Panc1 (cell line): ENCODE measurements around the gene NTM. TPM values are rescaled to one million over a fixed set of nuclear protein-coding genes. Genes with fewer than 3 reads are reported as not detected.

ENCODE experiments used
- ATAC-seq: fragments of 200-7000 bp; cut with Tn5 transposase; 2 replicates; pipeline ENCODE4 v1.9.1; 2020; ENCODE audit warnings: mild to moderate bottlenecking, moderate library complexity
- BruUV-seq: library from RNA; stranded (reverse); fragments of 400-500 nt; replicated peaks from 2 replicates; lab custom pipeline; 2021; lab: Mats Ljungman, UMichigan
- CTCF ChIA-PET: fragments of 300-600 bp; sonication (Branson Sonifier 250); formaldehyde crosslinking; loops from one replicate; lab custom pipeline; 2022; ENCODE audit warnings: antibody characterized with exemption; lab: Charles Lee
- POLR2A ChIA-PET: fragments of 300-600 bp; sonication (Branson Sonifier 250); formaldehyde crosslinking; loops from one replicate; lab custom pipeline; 2022; ENCODE audit warnings: antibody characterized with exemption; lab: Charles Lee
- DNase-seq: peaks from one replicate; pipeline ENCODE4 v3.0.0-alpha.2; 2010; ENCODE audit warnings: low read depth, low spot score
- H3K27ac ChIP-seq: 2 replicates; pipeline ENCODE4 v1.5.1; 2011; ENCODE audit warnings: mild to moderate bottlenecking, low read length, inconsistent platforms
- H3K27me3 ChIP-seq: fragments of 200-500 bp; sonication (Bioruptor generic); 2 replicates; pipeline ENCODE4 v1.6.0; 2014; ENCODE audit warnings: low read length, inconsistent platforms; ENCODE audit not compliant: control insufficient read depth, insufficient read depth
- H3K36me3 ChIP-seq: fragments of 200-500 bp; sonication (Bioruptor generic); 2 replicates; pipeline ENCODE4 v1.5.1; 2014; ENCODE audit warnings: inconsistent platforms, mild to moderate bottlenecking, low read length, moderate library complexity; ENCODE audit not compliant: control insufficient read depth, insufficient read depth
- H3K4me1 ChIP-seq: 2 replicates; pipeline ENCODE4 v1.5.1; 2011; ENCODE audit warnings: inconsistent platforms, mild to moderate bottlenecking, low read length, moderate library complexity; ENCODE audit not compliant: control insufficient read depth, insufficient read depth
- H3K4me3 ChIP-seq, 2 experiments: 2 replicates each; pipeline ENCODE4 v1.5.1; 2011 to 2012; ENCODE audit warnings: low read depth in 2 of 2, low read length in 2 of 2, mild to moderate bottlenecking in 2 of 2, inconsistent platforms in 1 of 2, moderate library complexity in 1 of 2
- H3K9me3 ChIP-seq: fragments of 200-500 bp; sonication (Bioruptor generic); 2 replicates; pipeline ENCODE4 v1.5.1; 2014; ENCODE audit warnings: low read depth, mild to moderate bottlenecking, inconsistent platforms, low read length, moderate library complexity; ENCODE audit not compliant: control insufficient read depth, insufficient read depth
- POLR2AphosphoS5 ChIP-seq: IDR thresholded peaks from 2 replicates; pipeline ENCODE4 v1.6.1; 2012; ENCODE audit warnings: mild to moderate bottlenecking, low read depth, low read length, moderate library complexity
- SIN3A ChIP-seq: IDR thresholded peaks from 2 replicates; pipeline ENCODE4 v1.6.1; 2012; ENCODE audit warnings: low read depth, mild to moderate bottlenecking, low read length, moderate library complexity, borderline replicate concordance; ENCODE audit not compliant: insufficient read depth
- TCF7L2 ChIP-seq: IDR thresholded peaks from 2 replicates; pipeline ENCODE4 v1.6.1; 2011; ENCODE audit warnings: mild to moderate bottlenecking, low read depth, low read length, inconsistent platforms
- in situ Hi-C: cut with HindIII; loops from 2 replicates; pipeline ENCODE4 v1.10.0; 2016; ENCODE audit warnings: low sequenced_read_pairs, low pct_unique_long_range_greater_than_20kb
- intact Hi-C: fragments of 100-400 bp; cut with micrococcal nuclease; formaldehyde crosslinking; loops from one replicate; pipeline ENCODE4 v1.10.0; 2022; ENCODE audit not compliant: unreplicated experiment
- total RNA-seq: library from RNA; stranded (reverse); gene quantifications from one replicate; pipeline ENCODE4 v1.2.1, GENCODE V29; 2021; ENCODE audit not compliant: unreplicated experiment
- TF ChIP-seq, protein P1 (sequence below), 2 experiments: IDR thresholded peaks; 2 replicates each; pipeline ENCODE4 v1.6.1; 2011 to 2012; ENCODE audit warnings: low read depth in 2 of 2, control low read depth in 1 of 2, low read length in 1 of 2, mild to moderate bottlenecking in 1 of 2, moderate library complexity in 1 of 2; ENCODE audit not compliant: insufficient read depth in 1 of 2
- TF ChIP-seq, protein P2 (sequence below): fragments of 450-650 bp; IDR thresholded peaks from 2 replicates; pipeline ENCODE4 v1.5.1; 2017; ENCODE audit warnings: mild to moderate bottlenecking

The NTM gene
- total RNA-seq, 1 experiment from 2014 or later, result 0.10 TPM

DNA sequence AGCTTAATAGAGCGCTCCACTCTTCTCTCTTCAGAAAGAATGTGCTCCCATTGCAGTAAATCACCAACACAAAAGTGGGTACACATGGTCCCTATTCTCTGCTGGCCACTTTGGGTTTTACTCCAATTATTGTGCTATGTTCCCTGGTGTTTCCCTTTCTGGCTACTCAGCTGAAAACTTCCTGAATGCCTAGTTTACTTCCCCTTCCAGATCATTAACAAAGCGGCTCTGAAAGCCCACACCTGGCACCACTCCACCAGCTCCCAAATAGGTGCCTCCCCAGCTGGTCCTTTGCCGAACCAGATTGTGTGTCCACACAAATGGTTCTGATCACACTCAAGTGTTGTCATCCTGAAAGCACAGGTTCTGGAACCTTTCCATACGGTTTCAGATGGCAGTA, 443.7 kb downstream of the NTM start:
- no peaks in the 10 kb centered on the region for H3K4me1 ChIP-seq
- intact Hi-C loops (no loop called here), in situ Hi-C loops (no loop called here)
- H3K4me3 ChIP-seq, result no peak overlapping the region
- ChIA-PET POLR2A (no interaction called here), CTCF (no interaction called here)
- ATAC-seq (no peak), DNase-seq (no peak)
- BruUV-seq, result no TSS peak
- H3K9me3 ChIP-seq, result no peaks in the 10 kb centered on the region
- no peaks in the 10 kb centered on the region for H3K27me3 ChIP-seq
- H3K27ac ChIP-seq, result no peak overlapping the region
- H3K36me3 ChIP-seq, result no peaks in the 10 kb centered on the region
- TF ChIP-seq, protein P1, sequence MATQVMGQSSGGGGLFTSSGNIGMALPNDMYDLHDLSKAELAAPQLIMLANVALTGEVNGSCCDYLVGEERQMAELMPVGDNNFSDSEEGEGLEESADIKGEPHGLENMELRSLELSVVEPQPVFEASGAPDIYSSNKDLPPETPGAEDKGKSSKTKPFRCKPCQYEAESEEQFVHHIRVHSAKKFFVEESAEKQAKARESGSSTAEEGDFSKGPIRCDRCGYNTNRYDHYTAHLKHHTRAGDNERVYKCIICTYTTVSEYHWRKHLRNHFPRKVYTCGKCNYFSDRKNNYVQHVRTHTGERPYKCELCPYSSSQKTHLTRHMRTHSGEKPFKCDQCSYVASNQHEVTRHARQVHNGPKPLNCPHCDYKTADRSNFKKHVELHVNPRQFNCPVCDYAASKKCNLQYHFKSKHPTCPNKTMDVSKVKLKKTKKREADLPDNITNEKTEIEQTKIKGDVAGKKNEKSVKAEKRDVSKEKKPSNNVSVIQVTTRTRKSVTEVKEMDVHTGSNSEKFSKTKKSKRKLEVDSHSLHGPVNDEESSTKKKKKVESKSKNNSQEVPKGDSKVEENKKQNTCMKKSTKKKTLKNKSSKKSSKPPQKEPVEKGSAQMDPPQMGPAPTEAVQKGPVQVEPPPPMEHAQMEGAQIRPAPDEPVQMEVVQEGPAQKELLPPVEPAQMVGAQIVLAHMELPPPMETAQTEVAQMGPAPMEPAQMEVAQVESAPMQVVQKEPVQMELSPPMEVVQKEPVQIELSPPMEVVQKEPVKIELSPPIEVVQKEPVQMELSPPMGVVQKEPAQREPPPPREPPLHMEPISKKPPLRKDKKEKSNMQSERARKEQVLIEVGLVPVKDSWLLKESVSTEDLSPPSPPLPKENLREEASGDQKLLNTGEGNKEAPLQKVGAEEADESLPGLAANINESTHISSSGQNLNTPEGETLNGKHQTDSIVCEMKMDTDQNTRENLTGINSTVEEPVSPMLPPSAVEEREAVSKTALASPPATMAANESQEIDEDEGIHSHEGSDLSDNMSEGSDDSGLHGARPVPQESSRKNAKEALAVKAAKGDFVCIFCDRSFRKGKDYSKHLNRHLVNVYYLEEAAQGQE (IDR thresholded peaks at IDR 0.05; ENCODE audit: insufficient read depth in 1 of 2, low read depth in 2 of 2, low read length in 1 of 2), result no peak

DNA sequence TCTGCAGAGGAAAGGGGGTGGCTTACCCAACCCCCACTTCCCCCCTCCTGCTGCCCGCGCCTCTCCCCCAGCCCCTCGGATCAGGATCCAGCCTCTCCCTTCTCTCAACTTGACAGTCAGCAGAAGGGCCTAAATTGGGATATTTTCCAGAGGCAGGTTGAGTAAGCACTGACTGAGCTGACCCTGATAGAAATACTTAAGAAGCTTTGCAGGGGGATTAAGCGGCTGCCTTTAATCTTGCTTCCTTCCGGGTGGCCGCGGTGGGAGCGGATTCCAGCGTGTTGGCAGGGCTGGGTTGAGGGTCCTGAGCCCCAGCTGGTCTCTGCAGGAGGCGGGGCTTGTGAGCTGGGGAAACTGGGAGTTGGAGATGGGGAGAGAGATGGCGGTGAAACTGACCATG, 445.2 kb downstream of the NTM start:
- H3K9me3 ChIP-seq, result no peaks in the 10 kb centered on the region
- H3K4me3 ChIP-seq, result no peak overlapping the region
- in situ Hi-C loops, result no loop called here
- no peak for ATAC-seq
- H3K27ac ChIP-seq, result no peak overlapping the region
- TF ChIP-seq, protein P1 (IDR thresholded peaks at IDR 0.05; ENCODE audit: insufficient read depth in 1 of 2, low read depth in 2 of 2, low read length in 1 of 2), result no peak
- TF ChIP-seq, protein P2, sequence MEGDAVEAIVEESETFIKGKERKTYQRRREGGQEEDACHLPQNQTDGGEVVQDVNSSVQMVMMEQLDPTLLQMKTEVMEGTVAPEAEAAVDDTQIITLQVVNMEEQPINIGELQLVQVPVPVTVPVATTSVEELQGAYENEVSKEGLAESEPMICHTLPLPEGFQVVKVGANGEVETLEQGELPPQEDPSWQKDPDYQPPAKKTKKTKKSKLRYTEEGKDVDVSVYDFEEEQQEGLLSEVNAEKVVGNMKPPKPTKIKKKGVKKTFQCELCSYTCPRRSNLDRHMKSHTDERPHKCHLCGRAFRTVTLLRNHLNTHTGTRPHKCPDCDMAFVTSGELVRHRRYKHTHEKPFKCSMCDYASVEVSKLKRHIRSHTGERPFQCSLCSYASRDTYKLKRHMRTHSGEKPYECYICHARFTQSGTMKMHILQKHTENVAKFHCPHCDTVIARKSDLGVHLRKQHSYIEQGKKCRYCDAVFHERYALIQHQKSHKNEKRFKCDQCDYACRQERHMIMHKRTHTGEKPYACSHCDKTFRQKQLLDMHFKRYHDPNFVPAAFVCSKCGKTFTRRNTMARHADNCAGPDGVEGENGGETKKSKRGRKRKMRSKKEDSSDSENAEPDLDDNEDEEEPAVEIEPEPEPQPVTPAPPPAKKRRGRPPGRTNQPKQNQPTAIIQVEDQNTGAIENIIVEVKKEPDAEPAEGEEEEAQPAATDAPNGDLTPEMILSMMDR, result no peak
- no peak for TF ChIP-seq POLR2AphosphoS5
- H3K36me3 ChIP-seq, result no peaks in the 10 kb centered on the region
- intact Hi-C loops, result no loop called here
- H3K27me3 ChIP-seq, result no peaks in the 10 kb centered on the region
- ChIA-PET CTCF (no interaction called here), POLR2A (no interaction called here)
- BruUV-seq, result no TSS peak
- DNase-seq, result no peak
- no peaks in the 10 kb centered on the region for H3K4me1 ChIP-seq

DNA sequence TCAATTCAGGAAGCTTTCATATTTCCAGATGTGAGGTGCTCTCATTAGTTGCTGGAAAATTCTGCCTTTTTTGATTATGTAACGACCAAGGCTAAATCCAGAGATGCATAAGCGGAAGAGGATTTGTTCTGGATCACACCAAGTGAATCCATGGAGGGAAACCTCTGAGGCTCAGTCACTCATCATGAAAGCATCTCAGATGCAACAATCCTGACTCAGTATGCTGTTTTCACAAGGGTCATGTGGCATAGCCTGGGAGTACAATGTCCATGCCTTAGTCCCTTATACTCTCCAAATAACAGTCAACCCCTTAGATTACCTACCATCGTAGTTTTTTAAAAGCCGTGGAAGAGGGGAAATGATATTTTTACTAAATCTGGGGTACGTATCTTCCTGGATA, 445.6 kb downstream of the NTM start:
- H3K9me3 ChIP-seq, result no peaks in the 10 kb centered on the region
- no peak for TF ChIP-seq POLR2AphosphoS5
- TF ChIP-seq SIN3A, result no peak
- TF ChIP-seq, protein P2, result no peak
- no peak for TF ChIP-seq TCF7L2
- TF ChIP-seq, protein P1 (IDR thresholded peaks at IDR 0.05; ENCODE audit: insufficient read depth in 1 of 2, low read depth in 2 of 2, low read length in 1 of 2), result no peak
- in situ Hi-C loops (no loop called here), intact Hi-C loops (no loop called here)
- CTCF ChIA-PET, result no interaction called here
- ATAC-seq (no peak), DNase-seq (no peak)
- H3K4me1 ChIP-seq, result no peaks in the 10 kb centered on the region
- no peaks in the 10 kb centered on the region for H3K36me3 ChIP-seq
- no peak overlapping the region for H3K4me3 ChIP-seq
- BruUV-seq, result no TSS peak
- H3K27ac ChIP-seq, result no peak overlapping the region
- POLR2A ChIA-PET, result no interaction called here
- no peaks in the 10 kb centered on the region for H3K27me3 ChIP-seq
